ENCODE results near the gene PEX6. TPM values are rescaled to one million over a fixed set of nuclear protein-coding genes. Genes with fewer than 3 reads are reported as not detected.

PEX6 gene
- polyA plus RNA-seq, 1 of the 3 experiments (the other 2 are of a cell fraction), result 15.3 TPM

- DNase-seq, result no peak
- no peak overlapping the region for H2AFZ ChIP-seq (ENCODE audit: low read depth)
- H3K4me2 ChIP-seq, result no peak overlapping the region
- no peaks in the 10 kb centered on the region for H3K27me3 ChIP-seq (ENCODE audit: insufficient read depth)
- H3K9me2 ChIP-seq, result no peaks in the 10 kb centered on the region
- peaks cover 4 to 9% of the 10 kb centered on the region in 2 experiments; a peak in 3 of 4 replicates for H3K4me1 ChIP-seq (ENCODE audit: control insufficient read depth in 1 of 2, insufficient read depth in 2 of 2, low read depth in 1 of 2, low read length in 1 of 2)
- H3K27ac ChIP-seq (ENCODE audit: low read depth in 2 of 2, low read length in 1 of 2), result no peak overlapping the region
- peaks cover 14% of the 10 kb centered on the region for H3F3A ChIP-seq (replicated peaks; ENCODE audit: insufficient read depth)
- ChIA-PET CTCF (interaction anchor here (1.9 kb wide), 1 partner anchor 11 kb away, joined by 6 read pairs; no protein-coding TSS in a partner anchor), POLR2A (interaction anchor here (1.3 kb wide), 1 partner anchor 14 kb away, joined by 3 read pairs; the partner anchor contains the start of gene GNMT)
- H3K9me3 ChIP-seq, result no peaks in the 10 kb centered on the region
- H4K20me1 ChIP-seq (ENCODE audit: insufficient read depth), result no peaks in the 10 kb centered on the region
- peaks cover 39% of the 10 kb centered on the region for H3K79me2 ChIP-seq (ENCODE audit: insufficient read depth)
- no peak overlapping the region for H3K9ac ChIP-seq
- no peak overlapping the region for H3K4me3 ChIP-seq (ENCODE audit: low read depth in 2 of 2, low read length in 1 of 2)
- 97% methylated on average over 3 of the region's 3 CpGs for WGBS (ENCODE audit: low lambda C conversion rate)
- peaks cover 5 to 8% of the 10 kb centered on the region in 2 experiments for H3K36me3 ChIP-seq (replicated peaks in 1 of 2; ENCODE audit: control insufficient read depth in 1 of 2, insufficient read depth in 2 of 2, low read length in 1 of 2)
- no peak for TF ChIP-seq YY1 (IDR thresholded peaks at IDR 0.05; ENCODE audit: low read depth)
- no peak for TF ChIP-seq FOXM1 (IDR thresholded peaks at IDR 0.05; ENCODE audit: low read depth)
- TF ChIP-seq, protein P1, sequence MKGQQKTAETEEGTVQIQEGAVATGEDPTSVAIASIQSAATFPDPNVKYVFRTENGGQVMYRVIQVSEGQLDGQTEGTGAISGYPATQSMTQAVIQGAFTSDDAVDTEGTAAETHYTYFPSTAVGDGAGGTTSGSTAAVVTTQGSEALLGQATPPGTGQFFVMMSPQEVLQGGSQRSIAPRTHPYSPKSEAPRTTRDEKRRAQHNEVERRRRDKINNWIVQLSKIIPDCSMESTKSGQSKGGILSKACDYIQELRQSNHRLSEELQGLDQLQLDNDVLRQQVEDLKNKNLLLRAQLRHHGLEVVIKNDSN (IDR thresholded peaks at IDR 0.05; ENCODE audit: borderline replicate concordance, low read depth), result no peak
- no peak for TF ChIP-seq FOXJ3 (CRISPR knock-in tag; IDR thresholded peaks at IDR 0.05)
- TF ChIP-seq NRF1 (IDR thresholded peaks at IDR 0.05; ENCODE audit: low read depth, low read length), result no peak
- TF ChIP-seq FOSL2 (IDR thresholded peaks at IDR 0.05; ENCODE audit: borderline replicate concordance, low read depth), result no peak
- TF ChIP-seq ELF1 (IDR thresholded peaks at IDR 0.05), result no peak
- no peak for TF ChIP-seq GATA2 (CRISPR knock-in tag; IDR thresholded peaks at IDR 0.05)
- TF ChIP-seq IRF3 (IDR thresholded peaks at IDR 0.05; ENCODE audit: low read depth, low read length), result no peak
- no peak for TF ChIP-seq MEF2A (IDR thresholded peaks at IDR 0.05; ENCODE audit: borderline replicate concordance, low read depth)
- no peak for TF ChIP-seq EP300 (IDR thresholded peaks at IDR 0.05; ENCODE audit: borderline replicate concordance in 1 of 2, low read depth in 1 of 2, low read length in 1 of 2)
- no peak for TF ChIP-seq SMC3 (IDR thresholded peaks at IDR 0.05; ENCODE audit: low read depth, low read length)
- TF ChIP-seq REST (IDR thresholded peaks at IDR 0.05; ENCODE audit: low read depth, low read length), result no peak
- TF ChIP-seq EZH2phosphoT487 (IDR thresholded peaks at IDR 0.05; ENCODE audit: borderline replicate concordance, low read depth), result no peak
- TF ChIP-seq CHD2 (IDR thresholded peaks at IDR 0.05; ENCODE audit: low read length, partially characterized antibody), result no peak
- no peak for TF ChIP-seq RXRA (IDR thresholded peaks at IDR 0.05; ENCODE audit: borderline replicate concordance, low read depth)
- TF ChIP-seq JUND (IDR thresholded peaks at IDR 0.05), result no peak
- no peak for TF ChIP-seq RFX5 (IDR thresholded peaks at IDR 0.05; ENCODE audit: low read length)
- TF ChIP-seq GABPA (IDR thresholded peaks at IDR 0.05; ENCODE audit: low read depth), result no peak
- no peak for TF ChIP-seq RCOR1 (IDR thresholded peaks at IDR 0.05; ENCODE audit: low read length)
These were observed 5.1 kb downstream of the PEX6 start for GRCh38 chr6:42973926-42974325.

Data from SK-N-SH (cell line).